ENCODE results near the gene DVL1.

The DVL1 gene

GRCh38 chr1:1306070-1306660 lies 43.1 kb downstream of the DVL1 start:
- H3K79me2 ChIP-seq (ENCODE audit: low read length), result peaks cover 4% of the 10 kb centered on the region
- TF ChIP-seq CTCF (IDR thresholded peaks at IDR 0.05; ENCODE audit: low read depth, low read length) (no peak; the same call in 1 of the 2 replicates), EZH2phosphoT487 (IDR thresholded peaks at IDR 0.05; ENCODE audit: low read depth) (no peak)
- no peak overlapping the region for H3K27ac ChIP-seq (ENCODE audit: low read length)
- H3K4me2 ChIP-seq (ENCODE audit: low read length), result peak overlapping the region; percentile 66
- peaks cover 27% of the 10 kb centered on the region for H3K4me1 ChIP-seq (ENCODE audit: low read length)
- no peak overlapping the region for H2AFZ ChIP-seq (ENCODE audit: low read depth, low read length)
- H3K9ac ChIP-seq (ENCODE audit: low read length), result peak overlapping the region; percentile 25; the same call in 1 of the 2 replicates
- H4K20me1 ChIP-seq (ENCODE audit: insufficient read depth, low read length), result 0 out of 2 replicates have a peak, but pooled peaks cover 3% of the 10 kb centered on the region
- H3K36me3 ChIP-seq (replicated peaks; ENCODE audit: low read depth, low read length), result peaks cover 2% of the 10 kb centered on the region
- peak overlapping the region; percentile 81 for H3K4me3 ChIP-seq (ENCODE audit: low read length)
- no peaks in the 10 kb centered on the region for H3K9me3 ChIP-seq (ENCODE audit: insufficient read depth, low read length)
- H3K27me3 ChIP-seq (ENCODE audit: low read depth, low read length), result no peaks in the 10 kb centered on the region

GRCh38 chr1:1305300-1306069 lies 43.7 kb downstream of the DVL1 start:
- H3K4me1 ChIP-seq (ENCODE audit: low read length), result peaks cover 27% of the 10 kb centered on the region
- H3K4me3 ChIP-seq (ENCODE audit: low read length), result peak overlapping the region; percentile 39
- no peaks in the 10 kb centered on the region for H3K36me3 ChIP-seq (replicated peaks; ENCODE audit: low read depth, low read length)
- H4K20me1 ChIP-seq (ENCODE audit: insufficient read depth, low read length), result 0 out of 2 replicates have a peak, but pooled peaks cover 3% of the 10 kb centered on the region
- peak overlapping the region; percentile 25; the same call in 1 of the 2 replicates for H3K9ac ChIP-seq (ENCODE audit: low read length)
- no peak overlapping the region for H3K27ac ChIP-seq (ENCODE audit: low read length)
- no peaks in the 10 kb centered on the region for H3K9me3 ChIP-seq (ENCODE audit: insufficient read depth, low read length)
- TF ChIP-seq CTCF (IDR thresholded peaks at IDR 0.05; ENCODE audit: low read depth, low read length), result no peak
- no peak for TF ChIP-seq EZH2phosphoT487 (IDR thresholded peaks at IDR 0.05; ENCODE audit: low read depth)
- H2AFZ ChIP-seq (ENCODE audit: low read depth, low read length), result no peak overlapping the region
- H3K27me3 ChIP-seq (ENCODE audit: low read depth, low read length), result no peaks in the 10 kb centered on the region
- H3K4me2 ChIP-seq (ENCODE audit: low read length), result peak overlapping the region; percentile 66
- H3K79me2 ChIP-seq (ENCODE audit: low read length), result peaks cover 4% of the 10 kb centered on the region

GRCh38 chr1:1304331-1305299 lies 44.6 kb downstream of the DVL1 start:
- TF ChIP-seq EZH2phosphoT487 (IDR thresholded peaks at IDR 0.05; ENCODE audit: low read depth) (no peak), CTCF (IDR thresholded peaks at IDR 0.05; ENCODE audit: low read depth, low read length) (no peak)
- H3K4me1 ChIP-seq (ENCODE audit: low read length), result peaks cover 24% of the 10 kb centered on the region
- H3K9me3 ChIP-seq (ENCODE audit: insufficient read depth, low read length), result no peaks in the 10 kb centered on the region
- no peaks in the 10 kb centered on the region for H3K27me3 ChIP-seq (ENCODE audit: low read depth, low read length)
- H3K4me2 ChIP-seq (ENCODE audit: low read length), result peak overlapping the region; percentile 66
- 0 out of 2 replicates have a peak, but pooled peaks cover 3% of the 10 kb centered on the region for H4K20me1 ChIP-seq (ENCODE audit: insufficient read depth, low read length)
- no peak overlapping the region for H2AFZ ChIP-seq (ENCODE audit: low read depth, low read length)
- H3K4me3 ChIP-seq (ENCODE audit: low read length), result no peak overlapping the region
- no peaks in the 10 kb centered on the region for H3K36me3 ChIP-seq (replicated peaks; ENCODE audit: low read depth, low read length)
- H3K27ac ChIP-seq (ENCODE audit: low read length), result no peak overlapping the region
- no peak overlapping the region for H3K9ac ChIP-seq (ENCODE audit: low read length)
- H3K79me2 ChIP-seq (ENCODE audit: low read length), result peaks cover 4% of the 10 kb centered on the region

All from OCI-LY3 (cell line).